Mucosa of descending colon (tissue), 3 donors: Measurements from ENCODE around the gene TNS1. TPM values are rescaled to one million over a fixed set of nuclear protein-coding genes. Genes with fewer than 3 reads are reported as not detected.

ENCODE experiments used
- ATAC-seq: fragments of 200-7000 bp; cut with Tn5 transposase; one replicate; pipeline ENCODE4 v1.9.1; 2020; ENCODE audit warnings: mild to moderate bottlenecking, moderate library complexity
- DNase-seq, 3 donors: peaks; one replicate each; pipeline ENCODE4 v3.0.0-alpha.2; 2020
- H3K36me3 ChIP-seq: fragments of 200-600 bp; one replicate; pipeline ENCODE4 v1.8.0; 2021; ENCODE audit warnings: low read depth, mild to moderate bottlenecking
- H3K4me1 ChIP-seq: fragments of 200-600 bp; one replicate; pipeline ENCODE4 v1.8.0; 2021; ENCODE audit warnings: low read depth, mild to moderate bottlenecking
- H3K4me3 ChIP-seq: fragments of 200-600 bp; one replicate; pipeline ENCODE4 v1.8.0; 2021; ENCODE audit warnings: mild to moderate bottlenecking
- H3K9me3 ChIP-seq: fragments of 200-600 bp; one replicate; pipeline ENCODE4 v1.8.0; 2021; ENCODE audit warnings: mild to moderate bottlenecking
- intact Hi-C, 2 donors: fragments of 100-400 bp; cut with DNase I in 1 of 2; cut with micrococcal nuclease in 1 of 2; formaldehyde crosslinking; loops; one replicate each; pipeline versions ENCODE4 v1.11.0 to v1.11.1; 2022; cut with DNase I, micrococcal nuclease
- total RNA-seq, 3 donors: library from RNA; stranded (reverse); fragmentation: NEBNext Ultra II Directional in 2 of 3; extraction: Animal tissue kit (Norgen Biotek cat#: 25700) in 2 of 3; gene quantifications; one replicate each; pipeline versions ENCODE4 v1.2.1 to v1.2.4, GENCODE V29; 2021 to 2023
- TF ChIP-seq, protein P1 (sequence below): fragments of 200-600 bp; IDR thresholded peaks from one replicate; pipeline ENCODE4 v1.8.0; 2022; ENCODE audit warnings: antibody characterized with exemption, mild to moderate bottlenecking
- donor health status: DM: no; HTN: no; CAD: no; lungs with moderate emphysema.
- donor health status: DM: no; HTN: no; CAD: no.
- donor health status: DM: no; HTN: yes; CAD: no.

The TNS1 gene
- total RNA-seq, 3 donors from 2014 or later, result 43.8 to 1,458 (median 121) TPM

DNA sequence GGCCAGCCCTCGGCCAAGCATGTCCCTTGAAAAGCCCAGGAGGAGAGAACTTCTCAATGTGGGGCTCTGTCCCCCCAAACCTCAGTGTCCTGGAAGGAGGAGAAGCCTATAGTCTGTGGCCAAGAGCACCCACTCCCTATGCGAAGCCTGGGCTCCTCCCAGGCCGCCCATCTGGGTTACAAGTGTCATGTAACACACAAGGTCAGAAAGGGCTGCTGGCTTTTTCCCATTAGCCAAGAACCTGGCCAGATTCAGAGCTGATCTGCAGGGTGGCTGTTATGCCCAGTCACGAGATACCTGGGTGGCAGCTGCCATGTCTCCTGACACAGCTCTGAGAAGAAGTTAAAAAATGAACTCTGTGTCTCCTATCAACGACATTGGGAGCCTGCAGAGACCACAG, 170.7 kb downstream of the TNS1 start:
- no peak for DNase-seq
- peaks cover 4% of the 10 kb centered on the region for H3K4me1 ChIP-seq
- H3K36me3 ChIP-seq, result no peaks in the 10 kb centered on the region
- ATAC-seq, result no peak
- TF ChIP-seq, protein P1, sequence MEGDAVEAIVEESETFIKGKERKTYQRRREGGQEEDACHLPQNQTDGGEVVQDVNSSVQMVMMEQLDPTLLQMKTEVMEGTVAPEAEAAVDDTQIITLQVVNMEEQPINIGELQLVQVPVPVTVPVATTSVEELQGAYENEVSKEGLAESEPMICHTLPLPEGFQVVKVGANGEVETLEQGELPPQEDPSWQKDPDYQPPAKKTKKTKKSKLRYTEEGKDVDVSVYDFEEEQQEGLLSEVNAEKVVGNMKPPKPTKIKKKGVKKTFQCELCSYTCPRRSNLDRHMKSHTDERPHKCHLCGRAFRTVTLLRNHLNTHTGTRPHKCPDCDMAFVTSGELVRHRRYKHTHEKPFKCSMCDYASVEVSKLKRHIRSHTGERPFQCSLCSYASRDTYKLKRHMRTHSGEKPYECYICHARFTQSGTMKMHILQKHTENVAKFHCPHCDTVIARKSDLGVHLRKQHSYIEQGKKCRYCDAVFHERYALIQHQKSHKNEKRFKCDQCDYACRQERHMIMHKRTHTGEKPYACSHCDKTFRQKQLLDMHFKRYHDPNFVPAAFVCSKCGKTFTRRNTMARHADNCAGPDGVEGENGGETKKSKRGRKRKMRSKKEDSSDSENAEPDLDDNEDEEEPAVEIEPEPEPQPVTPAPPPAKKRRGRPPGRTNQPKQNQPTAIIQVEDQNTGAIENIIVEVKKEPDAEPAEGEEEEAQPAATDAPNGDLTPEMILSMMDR, result no peak
- H3K9me3 ChIP-seq, result no peaks in the 10 kb centered on the region
- intact Hi-C loops, result no loop called here
- no peak overlapping the region for H3K4me3 ChIP-seq

DNA sequence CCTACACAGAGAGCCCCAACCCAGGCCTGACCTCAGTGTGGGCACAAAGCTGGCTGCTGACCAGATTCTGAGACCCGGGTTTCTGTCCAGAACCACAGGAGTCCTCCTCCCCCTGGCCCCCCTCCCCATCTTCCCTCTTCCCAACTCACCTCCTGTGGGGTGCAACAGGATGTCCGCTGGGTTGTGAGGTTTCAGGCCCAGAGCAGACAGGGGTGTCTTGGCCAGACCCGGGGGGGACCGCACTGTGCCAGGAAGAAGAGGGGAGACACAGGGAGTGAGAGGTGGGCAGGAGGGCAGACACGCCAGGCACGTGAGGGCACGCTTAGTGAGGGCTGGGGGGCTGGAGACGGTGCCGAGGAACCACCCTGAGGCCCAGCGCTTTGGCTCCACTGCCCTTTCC, 171.5 kb downstream of the TNS1 start:
- TF ChIP-seq, protein P1, result no peak
- Histone ChIP-seq H3K4me1 (peaks cover 4% of the 10 kb centered on the region), H3K4me3 (no peak overlapping the region), H3K9me3 (no peaks in the 10 kb centered on the region), H3K36me3 (no peaks in the 10 kb centered on the region)
- DNase-seq (no peak), ATAC-seq (no peak)
- intact Hi-C loops, result no loop called here

DNA sequence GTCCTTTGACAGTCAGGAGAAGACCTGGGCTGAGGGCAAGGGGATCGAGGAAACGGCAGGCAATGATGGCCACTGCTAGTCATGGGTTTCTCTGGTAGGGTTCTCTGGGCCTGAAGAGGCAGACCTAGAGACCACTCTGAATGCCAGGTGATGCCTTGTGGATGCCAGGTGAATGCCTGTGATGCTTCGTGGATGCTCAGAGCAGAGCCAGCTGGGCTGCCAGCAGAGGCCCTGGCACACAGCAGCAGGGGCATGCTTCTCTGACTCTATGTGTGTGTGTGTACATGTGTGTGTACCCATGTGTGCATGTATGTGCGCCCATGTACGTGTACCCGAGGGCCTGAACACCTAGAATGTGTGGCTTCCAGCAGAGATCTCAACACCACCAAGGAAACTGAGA, 172.0 kb downstream of the TNS1 start:
- Histone ChIP-seq H3K36me3 (no peaks in the 10 kb centered on the region), H3K9me3 (no peaks in the 10 kb centered on the region), H3K4me1 (peaks cover 4% of the 10 kb centered on the region), H3K4me3 (no peak overlapping the region)
- TF ChIP-seq, protein P1, result no peak
- intact Hi-C loops, result no loop called here
- no peak for DNase-seq
- ATAC-seq, result no peak

DNA sequence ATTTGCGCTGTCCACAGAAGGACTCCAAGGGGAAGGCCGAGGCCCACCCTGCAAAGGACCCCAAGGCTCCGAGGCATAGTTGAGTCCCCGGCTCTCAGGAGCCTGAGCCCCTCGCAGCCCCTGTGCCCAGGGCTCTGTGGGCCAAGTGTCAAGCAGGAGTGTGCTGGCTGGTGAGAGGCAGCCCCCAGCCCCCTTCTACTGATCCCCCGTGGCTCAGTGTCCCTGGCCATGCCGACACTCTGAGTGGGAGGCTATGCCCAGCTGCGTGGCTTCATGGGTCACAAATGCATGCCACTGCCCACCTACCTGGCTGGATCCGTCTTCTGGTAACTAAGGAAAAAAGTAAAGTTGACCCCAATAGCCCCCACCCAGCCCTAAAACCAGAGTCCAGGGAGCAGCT, 172.7 kb downstream of the TNS1 start:
- intact Hi-C loops, result no loop called here
- DNase-seq (no peak), ATAC-seq (no peak)
- Histone ChIP-seq H3K9me3 (no peaks in the 10 kb centered on the region), H3K4me1 (peaks cover 4% of the 10 kb centered on the region), H3K36me3 (no peaks in the 10 kb centered on the region), H3K4me3 (no peak overlapping the region)
- TF ChIP-seq, protein P1, result no peak

DNA sequence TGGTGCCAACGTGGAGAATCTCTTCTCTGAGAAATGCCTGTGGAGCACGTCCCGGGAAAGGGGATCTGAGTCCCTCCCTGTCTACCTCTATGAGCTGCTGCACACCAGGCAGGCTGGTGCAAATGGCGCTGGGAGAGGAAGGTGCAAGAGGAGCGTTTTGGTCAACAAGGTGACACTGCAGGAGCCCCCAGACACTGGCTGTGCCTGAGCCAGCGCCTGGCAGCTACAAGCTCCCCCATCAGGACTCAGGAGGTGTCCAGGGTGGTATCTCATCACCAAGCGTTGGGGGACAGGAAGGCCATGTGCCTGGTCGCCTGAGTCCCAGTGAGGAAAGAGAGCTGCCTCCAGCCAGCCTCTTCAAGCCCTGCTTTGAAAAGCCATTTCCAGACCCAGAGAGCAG, 173.4 kb downstream of the TNS1 start:
- DNase-seq (no peak), ATAC-seq (no peak)
- no peak overlapping the region for H3K4me3 ChIP-seq
- no peaks in the 10 kb centered on the region for H3K9me3 ChIP-seq
- H3K36me3 ChIP-seq, result no peaks in the 10 kb centered on the region
- H3K4me1 ChIP-seq, result peaks cover 4% of the 10 kb centered on the region
- intact Hi-C loops, result no loop called here
- TF ChIP-seq, protein P1, result no peak

DNA sequence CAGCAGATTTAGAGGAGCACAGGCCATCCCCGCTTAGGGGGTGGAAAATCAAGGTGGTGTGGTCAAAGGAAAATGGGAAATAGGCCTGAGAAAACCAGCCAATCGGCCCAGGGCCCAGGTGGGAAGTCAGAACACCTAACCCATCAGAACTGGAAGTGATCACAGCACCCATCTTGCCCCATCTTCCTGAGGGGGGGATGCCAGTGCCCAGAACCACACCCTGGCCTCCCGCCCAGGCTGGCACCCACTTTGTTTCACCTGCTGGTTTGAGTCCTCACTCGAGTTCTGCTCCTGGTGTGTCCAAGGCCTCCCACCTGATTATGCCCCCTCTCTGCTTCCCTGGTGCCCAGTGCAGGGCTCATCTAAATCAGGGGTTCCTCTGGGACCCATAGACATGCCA, 174.5 kb downstream of the TNS1 start:
- Histone ChIP-seq H3K9me3 (no peaks in the 10 kb centered on the region), H3K4me1 (peaks cover 4% of the 10 kb centered on the region), H3K36me3 (no peaks in the 10 kb centered on the region), H3K4me3 (no peak overlapping the region)
- no peak for DNase-seq
- TF ChIP-seq, protein P1, result no peak
- no peak for ATAC-seq
- intact Hi-C loops, result no loop called here
